IMR-90 (cell line): ENCODE data around the gene POTEC. TPM values are rescaled to one million over a fixed set of nuclear protein-coding genes. Genes with fewer than 3 reads are reported as not detected.
"Not testable (repeated sequence)": the region's sequence is repeated elsewhere in the genome, so short reads cannot be mapped to it uniquely, and the experiment has no call there.

Experiments used
- ATAC-seq: fragments of 200-7000 bp; cut with Tn5 transposase; 2 replicates; pipeline ENCODE4 v1.9.1; 2020; ENCODE audit warnings: low read depth, mild to moderate bottlenecking, moderate library complexity
- BruUV-seq: library from RNA; stranded (reverse); fragments of 400-500 nt; replicated peaks from 2 replicates; lab custom pipeline; 2021; lab: Mats Ljungman, UMichigan
- CTCF ChIA-PET: fragments of 300-600 bp; formaldehyde crosslinking; extraction: SDS; loops from one replicate; lab custom pipeline; 2021; ENCODE audit warnings: antibody characterized with exemption; lab: Yijun Ruan, JAX
- POLR2A ChIA-PET: fragments of 300-600 bp; sonication (Branson Sonifier 250); formaldehyde crosslinking; loops from one replicate; lab custom pipeline; 2022; ENCODE audit warnings: antibody characterized with exemption; ENCODE audit not compliant: unreplicated experiment; lab: Charles Lee
- DNase-seq: peaks from one replicate; pipeline ENCODE4 v3.0.0; 2013
- H2AFZ ChIP-seq: replicated peaks from 2 replicates; pipeline ENCODE3; 2013; ENCODE audit warnings: low read length, mild to moderate bottlenecking; ENCODE audit not compliant: poor library complexity
- H2AK5ac ChIP-seq: 2 replicates; pipeline ENCODE4 v1.6.1; 2013; ENCODE audit warnings: low read depth, low read length, inconsistent platforms
- H2AK9ac ChIP-seq: replicated peaks from 2 replicates; pipeline ENCODE3; 2013; ENCODE audit warnings: mild to moderate bottlenecking, low read depth, low read length, moderate library complexity; ENCODE audit not compliant: poor library complexity
- H2BK120ac ChIP-seq: 2 replicates; pipeline ENCODE4 v1.6.1; 2013; ENCODE audit warnings: low read depth, low read length, inconsistent platforms
- H2BK15ac ChIP-seq: 3 replicates; pipeline ENCODE4 v1.6.1; 2013; ENCODE audit warnings: low read depth, low read length, inconsistent platforms
- H2BK20ac ChIP-seq: 2 replicates; pipeline ENCODE4 v1.6.1; 2013; ENCODE audit warnings: low read depth, mild to moderate bottlenecking, inconsistent platforms, low read length, moderate library complexity
- H2BK5ac ChIP-seq: 2 replicates; pipeline ENCODE4 v1.6.1; 2013; ENCODE audit warnings: mild to moderate bottlenecking, low read depth, low read length, inconsistent platforms; ENCODE audit not compliant: poor library complexity, severe bottlenecking
- H3K14ac ChIP-seq: replicated peaks from 2 replicates; pipeline ENCODE4 v1.6.1; 2013; ENCODE audit warnings: low read depth, low read length, inconsistent platforms
- H3K18ac ChIP-seq: 2 replicates; pipeline ENCODE4 v1.6.1; 2013; ENCODE audit warnings: low read depth, low read length, control low read depth
- H3K23ac ChIP-seq: 2 replicates; pipeline ENCODE4 v1.6.1; 2013; ENCODE audit warnings: low read depth, low read length, inconsistent platforms
- H3K27ac ChIP-seq: 2 replicates; pipeline ENCODE4 v1.5.1; 2013; ENCODE audit warnings: mild to moderate bottlenecking, control low read depth, low read length; ENCODE audit not compliant: insufficient read depth
- H3K27me3 ChIP-seq: 2 replicates; pipeline ENCODE4 v1.6.1; 2013; ENCODE audit warnings: low read length; ENCODE audit not compliant: control insufficient read depth, insufficient read depth
- H3K36me3 ChIP-seq: 2 replicates; pipeline ENCODE4 v1.6.1; 2013; ENCODE audit warnings: low read length, mixed read lengths; ENCODE audit not compliant: control insufficient read depth, insufficient read depth
- H3K4ac ChIP-seq: 2 replicates; pipeline ENCODE4 v1.6.1; 2013; ENCODE audit warnings: low read depth, low read length, inconsistent platforms
- H3K4me1 ChIP-seq: 2 replicates; pipeline ENCODE4 v1.6.1; 2013; ENCODE audit warnings: low read length, mixed read lengths; ENCODE audit not compliant: control insufficient read depth, insufficient read depth
- H3K4me2 ChIP-seq: 2 replicates; pipeline ENCODE4 v1.6.1; 2013; ENCODE audit warnings: low read depth, mild to moderate bottlenecking, control low read depth, low read length, moderate library complexity
- H3K4me3 ChIP-seq: 2 replicates; pipeline ENCODE4 v1.5.1; 2013; ENCODE audit warnings: low read depth, mild to moderate bottlenecking, control low read depth, low read length, moderate library complexity; ENCODE audit not compliant: insufficient read depth
- H3K56ac ChIP-seq: 2 replicates; pipeline ENCODE4 v1.6.1; 2013; ENCODE audit warnings: low read length, inconsistent platforms; ENCODE audit not compliant: insufficient read depth; ENCODE audit errors: extremely low read depth
- H3K79me1 ChIP-seq, 2 experiments: 2 replicates each; pipeline ENCODE4 v1.6.1; 2013; ENCODE audit warnings: low read length in 2 of 2, inconsistent platforms in 1 of 2, low read depth in 1 of 2
- H3K9ac ChIP-seq: 2 replicates; pipeline ENCODE4 v1.6.1; 2013; ENCODE audit warnings: low read depth, low read length, control low read depth
- H3K9me1 ChIP-seq: 2 replicates; pipeline ENCODE4 v1.6.1; 2013; ENCODE audit warnings: low read length, inconsistent platforms; ENCODE audit not compliant: insufficient read depth
- H3K9me3 ChIP-seq: 2 replicates; pipeline ENCODE4 v1.6.1; 2013; ENCODE audit warnings: low read length; ENCODE audit not compliant: control insufficient read depth, insufficient read depth
- H4K20me1 ChIP-seq: 2 replicates; pipeline ENCODE4 v1.6.1; 2013; ENCODE audit warnings: low read length, inconsistent platforms; ENCODE audit not compliant: insufficient read depth
- H4K5ac ChIP-seq: 2 replicates; pipeline ENCODE4 v1.6.1; 2013; ENCODE audit warnings: mild to moderate bottlenecking, low read depth, low read length, control low read depth
- H4K8ac ChIP-seq, 2 experiments: 2 replicates each; pipeline ENCODE4 v1.6.1; 2013; ENCODE audit warnings: low read depth in 2 of 2, low read length in 2 of 2, control low read depth in 1 of 2, inconsistent platforms in 1 of 2
- H4K91ac ChIP-seq: 2 replicates; pipeline ENCODE4 v1.6.1; 2013; ENCODE audit warnings: low read depth, low read length, inconsistent platforms; ENCODE audit not compliant: insufficient read depth
- WGBS, 2 experiments: methylation state at CpG; one replicate each; pipeline versions ENCODE4 v1.1.5 to v1.1.7; 2013; ENCODE audit warnings: missing lambda C conversion rate in 2 of 2; ENCODE audit not compliant: insufficient read length in 1 of 2; ENCODE audit errors: extremely low coverage in 2 of 2; 5-methylcytosine and 5-hydroxymethylcytosine counted together
- dilution Hi-C: fragments of 300-500 bp; cut with HindIII; formaldehyde crosslinking; loops from one replicate; pipeline ENCODE4 v1.14.3; 2018; ENCODE audit warnings: low sequenced_read_pairs; ENCODE audit not compliant: unreplicated experiment
- in situ Hi-C: fragments of 300-500 bp; cut with MboI; formaldehyde crosslinking; loops from 3 replicates; pipeline ENCODE4 v1.14.3; 2019; ENCODE audit warnings: low sequenced_read_pairs, inconsistent platforms, mixed read lengths
- intact Hi-C: fragments of 100-400 bp; cut with micrococcal nuclease; formaldehyde crosslinking; loops from 2 replicates; pipeline ENCODE4 v1.10.0; 2022
- polyA plus RNA-seq, 3 experiments: library from polyadenylated mRNA; depleted of rRNA; stranded (reverse); fragments of >200 nt; gene quantifications; 2 replicates each; pipeline ENCODE4 v1.2.3, GENCODE V29; 2012; ENCODE audit warnings: low replicate concordance in 1 of 3
- total RNA-seq: library from RNA; depleted of rRNA; stranded (reverse); fragments of >200 nt; gene quantifications from 2 replicates; pipeline ENCODE4 v1.2.3, GENCODE V29; 2012

The POTEC gene
- total and polyA plus RNA-seq, 2 of the 4 experiments (the other 2 are of a cell fraction): not detected

DNA sequence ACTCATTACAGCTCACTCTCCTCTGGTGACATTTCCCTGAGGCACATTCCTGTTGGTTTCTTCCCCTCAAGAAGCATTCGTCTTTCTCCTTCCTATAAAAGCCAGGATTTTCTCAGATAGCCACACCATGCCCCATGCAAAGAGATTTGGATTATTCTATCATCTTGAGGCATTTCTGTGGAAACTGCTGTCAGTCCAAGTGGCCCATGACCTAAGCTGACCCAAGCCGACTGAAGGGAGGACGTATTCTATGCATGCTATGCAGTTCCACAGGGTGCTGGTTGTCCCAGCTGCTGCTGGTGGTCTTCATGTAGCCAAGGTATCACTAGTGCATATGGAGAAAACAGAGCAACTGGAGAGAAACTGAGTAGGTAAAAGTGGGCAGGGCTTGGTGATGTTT lies 73.0 kb downstream of the POTEC start:
- H3K9ac ChIP-seq, H4K91ac ChIP-seq, H2BK5ac ChIP-seq, H4K20me1 ChIP-seq, in situ Hi-C loops, ATAC-seq, H2BK15ac ChIP-seq, H4K5ac ChIP-seq, H2AFZ ChIP-seq, H2AK5ac ChIP-seq, H3K27ac ChIP-seq, DNase-seq, H3K4ac ChIP-seq, CTCF ChIA-PET, H3K23ac ChIP-seq, H3K27me3 ChIP-seq, H3K4me3 ChIP-seq, intact Hi-C loops, H3K18ac ChIP-seq, H3K9me1 ChIP-seq, dilution Hi-C loops, H3K9me3 ChIP-seq, H2BK120ac ChIP-seq, H2BK20ac ChIP-seq, H2AK9ac ChIP-seq, POLR2A ChIA-PET, H3K56ac ChIP-seq, H4K8ac ChIP-seq, BruUV-seq, H3K14ac ChIP-seq, H3K79me1 ChIP-seq, H3K4me1 ChIP-seq, H3K4me2 ChIP-seq, H3K36me3 ChIP-seq: not testable (repeated sequence)
- WGBS, 2 experiments: 70% methylated on average over 2 of the region's 3 CpGs; no CpG with 5 or more reads in 1 of the 2 experiments

DNA sequence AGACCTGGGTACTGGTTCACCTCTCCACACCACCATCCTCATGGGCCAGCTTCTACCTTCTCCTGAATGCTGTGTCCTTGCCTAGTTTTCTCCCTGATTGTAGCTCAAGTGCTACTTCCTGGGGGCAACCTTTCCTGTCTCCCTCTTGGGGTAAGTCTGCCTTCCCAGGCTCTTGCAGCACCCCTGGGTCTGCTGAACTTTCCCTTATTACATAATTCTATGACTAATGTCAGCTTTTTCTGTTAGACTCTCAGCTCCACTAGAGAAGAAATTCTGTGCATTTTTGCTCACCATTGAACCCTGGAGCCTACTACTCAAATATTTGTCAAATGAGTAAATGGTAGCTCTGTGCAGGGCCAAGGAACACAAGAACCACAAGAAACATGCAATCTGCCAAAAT lies 73.4 kb downstream of the POTEC start:
- H3K9me3 ChIP-seq, H3K4me1 ChIP-seq, H3K27ac ChIP-seq, H3K18ac ChIP-seq, H2BK15ac ChIP-seq, H2AK5ac ChIP-seq, BruUV-seq, DNase-seq, H3K9me1 ChIP-seq, H3K9ac ChIP-seq, H2BK20ac ChIP-seq, H4K91ac ChIP-seq, ATAC-seq, H2AK9ac ChIP-seq, H4K20me1 ChIP-seq, CTCF ChIA-PET, H2BK5ac ChIP-seq, H2BK120ac ChIP-seq, H4K5ac ChIP-seq, H3K14ac ChIP-seq, H3K4me3 ChIP-seq, H2AFZ ChIP-seq, H3K4me2 ChIP-seq, H3K79me1 ChIP-seq, H3K56ac ChIP-seq, H4K8ac ChIP-seq, H3K36me3 ChIP-seq, POLR2A ChIA-PET, in situ Hi-C loops, H3K27me3 ChIP-seq, intact Hi-C loops, H3K4ac ChIP-seq, H3K23ac ChIP-seq, dilution Hi-C loops: not testable (repeated sequence)
